Measurements from ENCODE around the gene CNPY1.

The CNPY1 gene

DNA sequence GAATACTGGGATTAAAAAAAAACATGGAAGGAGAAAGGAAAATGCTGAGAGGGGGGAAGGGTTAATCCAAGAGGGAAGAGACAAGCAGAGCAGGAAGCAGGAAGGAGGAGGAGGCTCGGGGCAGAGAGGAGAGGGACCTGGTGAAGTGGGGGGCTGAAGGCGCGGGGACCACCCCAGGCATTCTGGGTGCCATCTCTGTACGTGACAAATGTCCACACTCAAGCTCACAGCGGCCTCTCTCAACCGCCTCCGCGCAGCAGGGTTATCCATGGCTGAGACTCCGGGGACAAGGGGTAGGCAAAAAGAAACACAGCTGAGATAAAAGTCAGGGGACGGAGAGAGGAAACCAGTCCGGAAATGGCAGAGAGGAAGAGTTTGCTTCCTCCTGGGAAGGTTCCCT is 54.5 kb downstream of the CNPY1 start:
- TF ChIP-seq, protein P1, sequence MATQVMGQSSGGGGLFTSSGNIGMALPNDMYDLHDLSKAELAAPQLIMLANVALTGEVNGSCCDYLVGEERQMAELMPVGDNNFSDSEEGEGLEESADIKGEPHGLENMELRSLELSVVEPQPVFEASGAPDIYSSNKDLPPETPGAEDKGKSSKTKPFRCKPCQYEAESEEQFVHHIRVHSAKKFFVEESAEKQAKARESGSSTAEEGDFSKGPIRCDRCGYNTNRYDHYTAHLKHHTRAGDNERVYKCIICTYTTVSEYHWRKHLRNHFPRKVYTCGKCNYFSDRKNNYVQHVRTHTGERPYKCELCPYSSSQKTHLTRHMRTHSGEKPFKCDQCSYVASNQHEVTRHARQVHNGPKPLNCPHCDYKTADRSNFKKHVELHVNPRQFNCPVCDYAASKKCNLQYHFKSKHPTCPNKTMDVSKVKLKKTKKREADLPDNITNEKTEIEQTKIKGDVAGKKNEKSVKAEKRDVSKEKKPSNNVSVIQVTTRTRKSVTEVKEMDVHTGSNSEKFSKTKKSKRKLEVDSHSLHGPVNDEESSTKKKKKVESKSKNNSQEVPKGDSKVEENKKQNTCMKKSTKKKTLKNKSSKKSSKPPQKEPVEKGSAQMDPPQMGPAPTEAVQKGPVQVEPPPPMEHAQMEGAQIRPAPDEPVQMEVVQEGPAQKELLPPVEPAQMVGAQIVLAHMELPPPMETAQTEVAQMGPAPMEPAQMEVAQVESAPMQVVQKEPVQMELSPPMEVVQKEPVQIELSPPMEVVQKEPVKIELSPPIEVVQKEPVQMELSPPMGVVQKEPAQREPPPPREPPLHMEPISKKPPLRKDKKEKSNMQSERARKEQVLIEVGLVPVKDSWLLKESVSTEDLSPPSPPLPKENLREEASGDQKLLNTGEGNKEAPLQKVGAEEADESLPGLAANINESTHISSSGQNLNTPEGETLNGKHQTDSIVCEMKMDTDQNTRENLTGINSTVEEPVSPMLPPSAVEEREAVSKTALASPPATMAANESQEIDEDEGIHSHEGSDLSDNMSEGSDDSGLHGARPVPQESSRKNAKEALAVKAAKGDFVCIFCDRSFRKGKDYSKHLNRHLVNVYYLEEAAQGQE (IDR thresholded peaks at IDR 0.05; ENCODE audit: insufficient read depth in 1 of 2, low read depth in 2 of 2, low read length in 2 of 2): no peak
- TF ChIP-seq FOXP2 (optimal IDR thresholded peaks at IDR 0.05; ENCODE audit: borderline replicate concordance, extremely low read depth, extremely low read length, insufficient read depth): no peak
- TF ChIP-seq POLR2AphosphoS5 (IDR thresholded peaks at IDR 0.05; ENCODE audit: low read depth, low read length): no peak
- no peak for TF ChIP-seq TAF1 (IDR thresholded peaks at IDR 0.05; ENCODE audit: borderline replicate concordance, insufficient read depth, low read length)
- TF ChIP-seq SIN3A (IDR thresholded peaks at IDR 0.05; ENCODE audit: borderline replicate concordance, insufficient read depth, low read length): no peak

DNA sequence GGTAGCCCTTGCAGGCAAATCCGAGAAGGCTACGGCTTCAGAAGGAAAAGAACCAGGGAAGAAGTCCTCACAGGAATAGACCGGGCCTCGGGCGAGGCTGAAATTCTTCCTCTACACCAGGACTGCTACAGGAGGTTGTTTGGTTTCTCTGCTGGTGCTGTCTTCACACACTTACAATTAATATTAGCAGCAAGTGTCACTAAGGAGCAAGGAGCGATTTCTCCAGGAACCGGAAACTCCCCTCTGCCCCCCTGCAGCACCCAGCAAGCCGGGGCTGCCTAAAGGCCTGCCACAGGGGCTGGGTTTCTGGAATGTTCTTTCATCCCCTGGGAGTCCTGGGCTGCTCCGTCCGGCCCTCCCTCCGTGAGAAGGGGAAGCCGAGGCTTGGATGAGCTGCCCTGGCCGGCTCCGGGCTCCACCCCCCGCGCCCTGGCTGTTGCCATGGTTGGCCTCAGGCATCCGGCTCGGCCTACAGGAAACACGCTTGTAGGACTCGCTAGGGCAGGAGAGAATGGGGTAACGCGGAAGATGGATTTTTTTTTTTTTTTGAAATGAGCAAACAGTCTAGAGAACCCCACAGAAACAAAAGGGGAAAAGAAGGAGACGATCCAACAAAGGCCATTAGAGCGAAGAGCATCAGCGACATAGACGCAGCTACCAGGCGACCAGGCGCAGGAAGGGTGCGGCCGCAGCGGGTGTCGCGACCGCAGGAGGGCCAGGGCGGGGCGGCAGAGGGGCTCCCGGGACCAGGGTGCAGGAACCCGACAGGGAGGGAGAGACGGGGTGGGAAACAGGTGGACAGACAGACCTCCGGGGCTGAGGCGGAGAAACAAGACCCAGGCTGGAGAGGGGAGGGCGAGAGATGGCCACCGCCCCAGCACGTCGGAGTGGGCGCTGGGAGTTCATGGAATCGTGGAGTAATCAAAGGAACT is 55.4 kb downstream of the CNPY1 start:
- TF ChIP-seq FOXP2 (optimal IDR thresholded peaks at IDR 0.05; ENCODE audit: borderline replicate concordance, extremely low read depth, extremely low read length, insufficient read depth): no peak
- no peak for TF ChIP-seq TAF1 (IDR thresholded peaks at IDR 0.05; ENCODE audit: borderline replicate concordance, insufficient read depth, low read length)
- TF ChIP-seq, protein P1 (IDR thresholded peaks at IDR 0.05; ENCODE audit: insufficient read depth in 1 of 2, low read depth in 2 of 2, low read length in 2 of 2): no peak
- no peak for TF ChIP-seq SIN3A (IDR thresholded peaks at IDR 0.05; ENCODE audit: borderline replicate concordance, insufficient read depth, low read length)
- TF ChIP-seq POLR2AphosphoS5 (IDR thresholded peaks at IDR 0.05; ENCODE audit: low read depth, low read length): no peak

DNA sequence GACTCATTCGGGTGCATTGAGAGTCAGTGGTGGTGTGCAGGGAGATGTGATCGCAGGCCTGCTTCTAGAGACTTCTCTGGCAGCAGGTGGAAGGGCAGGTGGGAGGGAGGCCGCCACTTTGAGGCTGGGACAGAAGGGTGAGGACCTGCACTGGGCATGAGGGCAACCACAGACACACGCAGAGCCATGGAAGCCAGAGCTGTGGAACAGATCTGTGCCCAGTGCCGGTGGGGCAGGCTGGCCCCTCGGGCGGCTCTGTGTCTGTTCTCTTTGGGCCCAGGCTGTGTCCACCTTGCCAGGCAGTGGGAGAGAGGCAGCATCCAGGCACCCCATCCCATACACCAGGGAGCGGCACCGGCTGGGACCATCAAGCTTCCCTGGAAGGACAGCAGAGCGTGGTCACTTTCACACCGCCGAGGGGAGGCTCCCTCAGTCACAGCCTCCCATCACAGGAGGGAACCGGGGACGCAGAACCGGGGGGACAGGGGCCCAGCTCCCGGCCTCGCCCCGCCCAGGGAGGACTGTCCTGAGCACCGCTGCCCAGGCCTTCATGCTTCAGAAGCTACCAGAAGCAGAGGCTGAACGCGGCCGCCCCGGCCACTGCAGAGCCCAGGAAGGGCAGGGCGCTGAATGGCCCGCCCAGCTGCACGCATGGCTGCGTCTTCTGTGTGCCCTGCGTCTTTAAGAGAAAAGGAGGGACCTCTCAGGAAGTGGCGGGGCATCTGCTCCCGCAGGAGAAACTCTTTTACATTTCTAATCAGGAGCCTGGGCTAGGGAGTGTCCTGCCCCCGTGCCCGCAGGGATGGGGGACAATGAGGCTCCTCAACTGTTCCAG is 56.3 kb downstream of the CNPY1 start:
- TF ChIP-seq FOXP2 (optimal IDR thresholded peaks at IDR 0.05; ENCODE audit: borderline replicate concordance, extremely low read depth, extremely low read length, insufficient read depth): no peak
- no peak for TF ChIP-seq TAF1 (IDR thresholded peaks at IDR 0.05; ENCODE audit: borderline replicate concordance, insufficient read depth, low read length)
- TF ChIP-seq, protein P1 (IDR thresholded peaks at IDR 0.05; ENCODE audit: insufficient read depth in 1 of 2, low read depth in 2 of 2, low read length in 2 of 2): no peak
- no peak for TF ChIP-seq POLR2AphosphoS5 (IDR thresholded peaks at IDR 0.05; ENCODE audit: low read depth, low read length)
- TF ChIP-seq SIN3A (IDR thresholded peaks at IDR 0.05; ENCODE audit: borderline replicate concordance, insufficient read depth, low read length): no peak

DNA sequence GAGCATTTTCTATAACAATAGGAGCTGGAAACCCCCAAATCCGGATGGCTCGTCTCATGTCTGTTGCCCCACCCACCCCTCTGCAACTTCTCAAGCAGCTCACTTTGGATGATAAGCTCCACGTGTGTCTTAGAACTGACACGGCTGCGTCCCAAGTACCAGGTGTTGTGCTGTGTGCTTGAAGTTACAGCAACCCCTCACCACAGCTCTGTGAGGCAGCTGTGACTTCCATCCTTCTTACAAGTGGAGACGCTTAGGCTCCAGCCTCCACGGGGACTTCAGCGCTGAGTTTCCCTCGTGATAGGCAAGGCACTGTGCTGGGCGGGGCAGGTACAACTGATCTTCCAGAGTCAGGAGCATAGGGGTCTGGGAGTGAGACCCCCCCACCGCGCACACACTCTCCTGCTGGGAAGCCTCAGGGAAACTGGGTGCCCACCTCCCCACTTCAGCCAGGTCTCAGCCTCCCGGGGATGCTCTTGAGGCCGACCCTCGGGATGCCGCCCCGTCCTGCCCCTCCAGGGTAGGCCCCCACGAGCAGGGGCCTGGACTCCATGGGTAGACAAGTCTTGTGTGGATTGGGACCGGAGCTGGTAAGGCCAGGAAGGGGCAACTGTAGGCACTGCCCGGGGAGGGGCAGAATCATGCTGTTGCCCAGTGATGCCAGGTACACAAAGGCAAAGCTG is 57.1 kb downstream of the CNPY1 start:
- no peak for TF ChIP-seq FOXP2 (optimal IDR thresholded peaks at IDR 0.05; ENCODE audit: borderline replicate concordance, extremely low read depth, extremely low read length, insufficient read depth)
- TF ChIP-seq SIN3A (IDR thresholded peaks at IDR 0.05; ENCODE audit: borderline replicate concordance, insufficient read depth, low read length): no peak
- no peak for TF ChIP-seq POLR2AphosphoS5 (IDR thresholded peaks at IDR 0.05; ENCODE audit: low read depth, low read length)
- TF ChIP-seq, protein P1 (IDR thresholded peaks at IDR 0.05; ENCODE audit: insufficient read depth in 1 of 2, low read depth in 2 of 2, low read length in 2 of 2): no peak
- TF ChIP-seq TAF1 (IDR thresholded peaks at IDR 0.05; ENCODE audit: borderline replicate concordance, insufficient read depth, low read length): no peak
